Naive thymus-derived CD4-positive, alpha-beta T cell (primary cell): ENCODE measurements around the gene DNAH8. TPM values are rescaled to one million over a fixed set of nuclear protein-coding genes. Genes with fewer than 3 reads are reported as not detected.

Experiments used
- ATAC-seq: fragments of 150-1000 bp; cut with Tn5 transposase; 2 replicates; pipeline ENCODE4 v1.10.0; 2021; ENCODE audit warnings: mild to moderate bottlenecking, moderate library complexity
- CTCF ChIA-PET: fragments of 350-600 bp; sonication (Branson Sonifier 250); formaldehyde crosslinking; loops from one replicate; lab custom pipeline; 2021; ENCODE audit warnings: antibody characterized with exemption; lab: Charles Lee
- POLR2A ChIA-PET: fragments of 350-600 bp; sonication (Branson Sonifier 250); formaldehyde crosslinking; loops from one replicate; lab custom pipeline; 2021; ENCODE audit warnings: antibody characterized with exemption, inconsistent platforms; lab: Charles Lee
- DNase-seq, 9 donors: peaks; one replicate each; pipeline versions ENCODE4 v3.0.0 to v3.0.0-alpha.2; 2020 to 2022; ENCODE audit warnings: mixed read lengths in 1 of 9
- H3K27ac ChIP-seq: one replicate; pipeline ENCODE4 v1.7.0; 2013; ENCODE audit warnings: mild to moderate bottlenecking, low read depth, low read length, moderate library complexity
- H3K27me3 ChIP-seq, 2 donors: one replicate each; pipeline ENCODE4 v1.7.0; 2013; ENCODE audit warnings: low read length in 2 of 2, mild to moderate bottlenecking in 2 of 2, moderate library complexity in 2 of 2; ENCODE audit not compliant: control insufficient read depth in 2 of 2, insufficient read depth in 2 of 2
- H3K36me3 ChIP-seq, 3 experiments: 1 replicate in 2 of 3; 2 replicates in 1 of 3; pipeline ENCODE4 v1.7.0; 2013; ENCODE audit warnings: low read length in 3 of 3, mild to moderate bottlenecking in 3 of 3, moderate library complexity in 1 of 3; ENCODE audit not compliant: insufficient read depth in 3 of 3, control insufficient read depth in 2 of 3
- H3K4me1 ChIP-seq, 2 donors: one replicate each; pipeline ENCODE4 v1.7.0; 2013; ENCODE audit warnings: low read length in 2 of 2, mild to moderate bottlenecking in 2 of 2, moderate library complexity in 1 of 2; ENCODE audit not compliant: control insufficient read depth in 2 of 2, insufficient read depth in 2 of 2
- H3K4me3 ChIP-seq: 2 replicates; pipeline ENCODE4 v1.7.0; 2013; ENCODE audit warnings: mild to moderate bottlenecking, low read length
- H3K9me3 ChIP-seq, 3 experiments: 1 replicate in 2 of 3; 2 replicates in 1 of 3; pipeline ENCODE4 v1.7.0; 2013; ENCODE audit warnings: low read length in 3 of 3; ENCODE audit not compliant: control insufficient read depth in 2 of 3
- H3K27ac Mint-ChIP-seq, 9 donors: one replicate each; pipeline ENCODE4 v1.8.0; 2020 to 2022; ENCODE audit warnings: mixed read lengths in 9 of 9, mild to moderate bottlenecking in 8 of 9, moderate library complexity in 5 of 9, inconsistent platforms in 2 of 9
- H3K27me3 Mint-ChIP-seq, 5 donors: one replicate each; pipeline ENCODE4 v1.8.0; 2021 to 2022; ENCODE audit warnings: mixed read lengths in 5 of 5, mild to moderate bottlenecking in 1 of 5
- H3K36me3 Mint-ChIP-seq, 5 donors: one replicate each; pipeline ENCODE4 v1.8.0; 2020 to 2022; ENCODE audit warnings: mixed read lengths in 5 of 5, mild to moderate bottlenecking in 3 of 5, inconsistent platforms in 1 of 5
- H3K4me1 Mint-ChIP-seq, 7 donors: one replicate each; pipeline ENCODE4 v1.8.0; 2020 to 2022; ENCODE audit warnings: mixed read lengths in 7 of 7, mild to moderate bottlenecking in 3 of 7, inconsistent platforms in 1 of 7
- H3K4me3 Mint-ChIP-seq, 10 donors: one replicate each; pipeline ENCODE4 v1.8.0; 2020 to 2022; ENCODE audit warnings: mild to moderate bottlenecking in 10 of 10, mixed read lengths in 10 of 10, moderate library complexity in 6 of 10, inconsistent platforms in 2 of 10
- H3K9me3 Mint-ChIP-seq, 11 donors: one replicate each; pipeline ENCODE4 v1.8.0; 2020 to 2022; ENCODE audit warnings: mixed read lengths in 11 of 11, mild to moderate bottlenecking in 4 of 11, inconsistent platforms in 1 of 11, moderate library complexity in 1 of 11
- intact Hi-C, 2 donors: fragments of 100-400 bp; cut with micrococcal nuclease; formaldehyde crosslinking; loops; one replicate each; pipeline ENCODE4 v1.15.1; 2023
- polyA plus RNA-seq, 2 donors: library from polyadenylated mRNA; unstranded; fragments of 300-500 nt; fragmentation: Illumina TruSeq; gene quantifications; one replicate each; pipeline ENCODE4 v1.2.3, GENCODE V29; 2021
- total RNA-seq, 6 experiments: library from RNA in 5 of 6; stranded (reverse) in 5 of 6; gene quantifications; 1 replicate in 5 of 6; 2 replicates in 1 of 6; pipeline ENCODE4 v1.2.3 and lab custom pipeline; 2021 to 2026

The DNAH8 gene
- total and polyA plus RNA-seq, 7 experiments from 2014 or later = 0.02 to 0.15 (median 0.05) TPM; not detected in 2

- H3K27ac Mint-ChIP-seq = no peak overlapping the region
Measured at GRCh38 chr6:39077882-39078594, 362.9 kb downstream of the DNAH8 start.

GRCh38 chr6:39078695-39079094 lies 363.6 kb downstream of the DNAH8 start:
- no peaks in the 10 kb centered on the region for H3K27me3 ChIP-seq
- no peak for ATAC-seq
- intact Hi-C loops = no loop called here
- no peaks in the 10 kb centered on the region for H3K9me3 ChIP-seq
- Mint-ChIP-seq H3K4me3 (no peak overlapping the region), H3K27ac (no peak overlapping the region), H3K27me3 (peaks cover 3 to 5% (median 4%) of the 10 kb centered on the region in 5 donors), H3K36me3 (no peaks in the 10 kb centered on the region), H3K4me1 (peaks cover 0 to 3% (median 0%) of the 10 kb centered on the region in 7 donors), H3K9me3 (no peaks in the 10 kb centered on the region)
- no peak overlapping the region for H3K4me3 ChIP-seq
- CTCF ChIA-PET = no interaction called here
- no peak for DNase-seq
- H3K27ac ChIP-seq = no peak overlapping the region
- H3K36me3 ChIP-seq = no peaks in the 10 kb centered on the region
- POLR2A ChIA-PET = no interaction called here
- H3K4me1 ChIP-seq = no peaks in the 10 kb centered on the region

More at GRCh38 chr6:39077882-39078594, 362.9 kb downstream of the DNAH8 start:
- intact Hi-C loops = no loop called here
- Histone ChIP-seq H3K27me3 (no peaks in the 10 kb centered on the region), H3K9me3 (no peaks in the 10 kb centered on the region), H3K4me1 (no peaks in the 10 kb centered on the region), H3K27ac (no peak overlapping the region), H3K4me3 (no peak overlapping the region), H3K36me3 (no peaks in the 10 kb centered on the region)
- Mint-ChIP-seq H3K4me1 (no peaks in the 10 kb centered on the region), H3K27me3 (peaks cover 0 to 5% (median 0%) of the 10 kb centered on the region in 5 donors), H3K9me3 (no peaks in the 10 kb centered on the region), H3K4me3 (no peak overlapping the region), H3K36me3 (no peaks in the 10 kb centered on the region)
- no peak for DNase-seq
- ATAC-seq = no peak
- ChIA-PET CTCF (no interaction called here), POLR2A (no interaction called here)

- ATAC-seq (no peak), DNase-seq (no peak)
- Histone ChIP-seq H3K27ac (no peak overlapping the region), H3K4me1 (no peaks in the 10 kb centered on the region), H3K36me3 (no peaks in the 10 kb centered on the region), H3K9me3 (no peaks in the 10 kb centered on the region), H3K4me3 (no peak overlapping the region), H3K27me3 (no peaks in the 10 kb centered on the region)
- no peaks in the 10 kb centered on the region for H3K9me3 Mint-ChIP-seq
- H3K27me3 Mint-ChIP-seq = peaks cover 3 to 8% (median 7%) of the 10 kb centered on the region in 5 donors
- H3K4me1 Mint-ChIP-seq = peaks cover 0 to 4% (median 0%) of the 10 kb centered on the region in 7 donors
- H3K4me3 Mint-ChIP-seq = no peak overlapping the region
- ChIA-PET POLR2A (no interaction called here), CTCF (no interaction called here)
- H3K27ac Mint-ChIP-seq = peak overlapping the region in 1 of 9 donors; percentile 12
- no peaks in the 10 kb centered on the region for H3K36me3 Mint-ChIP-seq
- intact Hi-C loops = no loop called here
Measured at GRCh38 chr6:39079197-39080125, 364.4 kb downstream of the DNAH8 start.

Other genes starting within 250 kb of the DNAH8 start
- gene BTBD9, start 75.4 kb upstream of the DNAH8 start, total RNA-seq = 10 to 100 TPM; 20.6 to 58.8 (median 43.6) TPM
- gene BTBD9, start 75.4 kb upstream of the DNAH8 start, polyA plus RNA-seq = 10 to 100 TPM; 12.7 to 18.3 TPM
- gene GLO1, start 12.2 kb upstream of the DNAH8 start, total RNA-seq = 100 to 1,000 TPM in 1 of 5 experiments, 10 to 100 TPM in 4; 16.0 to 103 (median 22.3) TPM
- 10 to 100 TPM; 68.2 to 97.3 TPM for gene GLO1, start 12.2 kb upstream of the DNAH8 start, polyA plus RNA-seq